GM18861 (cell line): ENCODE data around the gene NSL1.

Experiments used
- ATAC-seq: cut with Tn5 transposase; IDR thresholded peaks from one replicate; pipeline ENCODE4 v1.9.1; 2021; ENCODE audit not compliant: unreplicated experiment

NSL1 gene

GRCh38 chr1:212791676-212792395 lies at the start of gene NSL1, which contains the start of gene TATDN3:
NSL1 (minus strand) TSS chr1:212791777; CDS start chr1:212791763, 14 bp downstream.
TATDN3 (plus strand) TSS chr1:212791894; CDS start chr1:212791922, 28 bp downstream.
- peak; percentile 70 for ATAC-seq

GRCh38 chr1:212838145-212838544 lies 46.6 kb upstream of the NSL1 start:
- ATAC-seq: no peak

GRCh38 chr1:212833211-212834207 lies 41.9 kb upstream of the NSL1 start:
- ATAC-seq: peak; percentile 98

GRCh38 chr1:212828395-212828794 lies 36.8 kb upstream of the NSL1 start:
- ATAC-seq: no peak

- no peak for ATAC-seq
Measured at GRCh38 chr1:212827831-212828278, 36.3 kb upstream of the NSL1 start.

DNA sequence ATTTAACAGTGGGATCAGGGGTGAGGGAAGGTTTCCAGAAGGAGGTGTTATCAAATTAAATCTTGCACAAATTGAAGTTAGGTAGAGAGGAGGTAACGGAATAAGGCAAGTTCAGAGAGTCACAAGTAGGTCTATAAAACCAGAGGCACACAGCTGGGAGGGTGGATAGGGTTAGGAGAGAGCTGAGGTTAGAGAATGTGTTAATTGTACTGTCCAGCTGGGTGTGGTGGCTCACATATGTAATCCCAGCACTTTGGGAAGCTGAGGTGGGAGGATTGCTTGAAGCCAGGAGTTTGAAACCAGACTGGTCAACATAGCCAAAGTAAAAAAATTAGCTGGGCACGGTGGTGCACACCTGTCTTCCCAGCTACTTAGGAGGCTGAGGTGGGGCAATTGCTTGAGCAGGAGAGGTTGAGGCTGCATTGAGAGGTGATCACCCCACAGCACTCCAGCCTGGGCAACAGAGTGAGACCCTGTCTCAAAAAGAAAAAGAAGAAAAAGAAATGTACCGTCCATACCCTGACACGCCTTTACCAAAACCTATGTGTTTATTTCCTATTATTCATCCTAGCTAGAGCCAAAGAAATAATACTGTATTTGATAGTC lies 35.7 kb upstream of the NSL1 start:
- no peak for ATAC-seq

DNA sequence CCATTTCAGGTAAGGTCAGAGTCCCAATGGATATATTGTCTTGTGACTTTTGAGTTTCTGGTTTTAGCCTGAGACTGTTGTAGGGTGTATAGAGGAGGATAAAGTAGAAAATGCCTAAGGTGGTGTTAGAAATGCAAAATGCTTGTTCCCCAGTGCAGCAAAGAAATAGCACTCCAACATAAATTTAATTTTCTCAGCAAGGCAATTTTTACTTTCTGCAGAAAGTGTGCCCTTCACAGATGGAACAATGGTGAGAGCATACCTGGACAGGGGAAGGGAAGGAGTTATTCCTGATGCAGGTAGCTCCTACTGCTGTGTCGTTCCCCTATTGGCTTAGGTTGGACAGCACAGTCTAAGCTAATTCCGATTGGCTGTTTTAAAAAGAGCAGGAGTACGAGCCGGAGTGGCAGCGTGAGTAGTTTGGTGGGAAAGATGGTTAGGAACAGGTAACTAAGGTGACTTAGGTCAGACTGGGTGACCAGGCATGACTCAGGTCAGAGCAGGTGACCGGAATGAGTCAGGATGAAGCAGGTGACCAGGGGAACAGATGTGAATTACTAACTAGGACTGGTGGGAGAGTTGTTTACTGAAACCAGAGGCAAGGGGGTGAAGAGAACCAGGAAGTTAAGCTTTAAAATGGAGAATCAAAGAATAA lies 34.3 kb upstream of the NSL1 start:
- no peak for ATAC-seq

- ATAC-seq: no peak
Measured at GRCh38 chr1:212824201-212824600, 32.6 kb upstream of the NSL1 start.

GRCh38 chr1:212822956-212823355 lies 31.4 kb upstream of the NSL1 start:
- no peak for ATAC-seq

DNA sequence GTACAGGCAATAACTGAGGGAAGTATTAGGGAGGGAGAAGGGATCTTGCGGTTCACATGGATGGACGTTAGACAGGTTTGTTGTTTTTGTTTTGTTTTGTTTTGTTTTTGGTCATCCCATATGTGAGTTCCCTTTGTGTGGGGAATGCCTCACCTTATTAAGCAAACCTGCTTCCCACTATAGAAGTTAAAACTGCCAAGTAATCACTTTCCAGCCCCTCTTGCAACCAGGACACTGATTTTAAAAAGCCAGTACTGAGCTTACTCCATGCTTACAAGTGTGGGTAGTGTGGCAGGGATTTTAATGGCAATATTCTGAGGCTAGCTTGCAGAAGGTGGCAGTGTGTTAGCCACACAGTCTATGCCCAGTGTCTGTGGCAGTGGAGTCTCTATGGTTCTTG lies 29.4 kb upstream of the NSL1 start:
- ATAC-seq: no peak

DNA sequence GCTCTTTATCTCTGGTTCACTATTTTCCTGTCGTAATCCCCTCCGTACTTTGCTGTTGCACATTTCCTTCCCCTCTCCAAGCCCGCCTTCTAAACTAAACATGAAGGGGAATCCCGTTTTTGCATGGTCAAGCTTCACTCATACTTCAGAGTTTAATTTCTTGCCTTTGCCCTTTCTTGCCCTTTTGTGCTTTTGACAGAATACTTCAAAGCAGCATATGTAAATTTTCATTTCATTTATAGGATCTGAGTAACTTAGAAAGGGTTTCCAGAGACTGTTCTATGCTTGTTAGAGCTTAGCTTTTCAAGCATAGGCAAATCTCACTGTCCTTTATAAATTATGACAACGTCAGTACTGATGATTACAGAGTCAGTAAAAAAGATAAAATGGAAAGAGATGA lies 28.1 kb upstream of the NSL1 start:
- peak; percentile 74 for ATAC-seq

- no peak for ATAC-seq
Measured at GRCh38 chr1:212816567-212817278, 25.1 kb upstream of the NSL1 start.

DNA sequence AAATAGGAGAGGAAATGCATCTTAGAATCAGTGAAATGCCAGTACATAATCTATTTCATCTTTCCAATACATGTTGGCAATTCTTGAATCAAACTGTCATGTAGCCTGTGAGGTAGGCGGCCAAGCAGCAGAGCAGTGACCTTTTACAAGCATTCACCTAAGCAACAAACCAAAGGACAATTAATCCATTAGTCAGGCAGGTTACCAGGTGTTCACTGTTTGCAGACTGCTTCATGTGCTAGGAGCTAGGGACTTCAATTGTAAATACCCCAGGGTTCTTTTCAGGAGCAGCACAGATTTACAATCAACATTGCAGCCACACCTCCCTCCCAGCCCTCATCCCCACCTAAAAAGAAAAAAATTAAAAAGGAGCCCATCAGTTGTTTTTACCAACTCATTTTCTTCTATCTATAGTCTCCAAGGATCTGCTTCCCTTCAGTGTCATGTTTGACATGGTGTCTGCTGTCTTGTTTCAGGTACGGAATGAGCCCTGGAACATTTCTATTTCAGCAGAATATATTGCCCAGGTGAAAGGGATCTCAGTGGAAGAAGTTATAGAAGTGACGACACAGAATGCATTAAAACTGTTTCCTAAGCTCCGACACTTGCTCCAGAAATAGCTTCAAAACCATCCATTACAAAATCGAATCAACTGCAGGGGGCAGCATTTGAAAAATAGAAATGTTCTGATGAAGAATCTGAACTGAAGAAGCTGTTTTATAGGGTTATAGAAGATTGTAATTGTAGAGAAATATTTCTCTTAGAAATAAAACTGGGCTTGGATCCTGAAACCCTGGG lies 23.2 kb upstream of the NSL1 start:
- ATAC-seq: no peak

GRCh38 chr1:212805767-212806166 lies 14.2 kb upstream of the NSL1 start:
- ATAC-seq: no peak

DNA sequence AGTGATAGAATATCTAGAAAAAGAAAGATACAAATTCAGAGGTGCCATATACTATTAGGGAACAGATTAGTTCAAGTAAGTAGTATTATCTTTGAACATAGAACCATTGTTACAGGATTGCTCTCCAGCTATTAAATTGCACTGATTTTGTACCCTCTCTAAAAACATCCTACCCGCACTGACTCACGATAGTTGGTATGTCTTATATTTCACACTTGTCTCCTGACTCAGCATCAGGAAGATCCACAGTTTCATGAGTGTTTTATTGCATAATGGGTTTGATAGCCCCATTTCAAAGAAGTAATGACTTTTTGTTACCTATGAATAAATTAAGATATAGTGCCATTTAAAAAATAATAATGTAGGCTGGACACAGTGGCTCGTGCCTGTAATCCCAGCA lies 6.1 kb upstream of the NSL1 start:
- no peak for ATAC-seq

- peak; percentile 78 for ATAC-seq
Measured at GRCh38 chr1:212794561-212795014, 3.0 kb upstream of the NSL1 start.

DNA sequence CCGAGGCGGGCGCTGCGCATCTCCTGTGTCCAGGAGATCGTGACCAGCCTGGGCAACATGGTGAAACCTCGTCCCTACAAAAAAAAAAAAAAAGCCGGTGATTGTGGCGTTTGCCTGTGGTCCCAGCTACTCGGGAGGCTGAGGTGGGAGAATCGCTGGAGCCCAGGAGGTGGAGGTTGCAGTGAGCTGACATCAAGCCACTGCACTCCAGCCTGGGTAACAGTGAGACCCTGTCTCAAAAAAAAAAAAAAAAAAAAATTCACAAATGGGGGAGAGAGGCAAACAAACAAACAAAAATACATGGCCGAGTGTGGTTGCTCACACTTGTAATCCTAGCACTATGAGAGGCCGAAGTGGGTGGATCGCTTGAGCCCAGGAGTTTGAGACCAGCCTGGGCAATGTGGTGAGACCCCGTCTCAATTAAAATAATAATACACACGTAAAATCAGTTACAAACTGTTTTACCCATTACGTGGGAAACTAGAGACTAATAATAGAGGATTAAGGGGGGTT lies 875 bp upstream of the NSL1 start:
- no peak for ATAC-seq

- peak; percentile 21 for ATAC-seq
Measured at GRCh38 chr1:212791261-212791675, 309 bp downstream of the NSL1 start.

DNA sequence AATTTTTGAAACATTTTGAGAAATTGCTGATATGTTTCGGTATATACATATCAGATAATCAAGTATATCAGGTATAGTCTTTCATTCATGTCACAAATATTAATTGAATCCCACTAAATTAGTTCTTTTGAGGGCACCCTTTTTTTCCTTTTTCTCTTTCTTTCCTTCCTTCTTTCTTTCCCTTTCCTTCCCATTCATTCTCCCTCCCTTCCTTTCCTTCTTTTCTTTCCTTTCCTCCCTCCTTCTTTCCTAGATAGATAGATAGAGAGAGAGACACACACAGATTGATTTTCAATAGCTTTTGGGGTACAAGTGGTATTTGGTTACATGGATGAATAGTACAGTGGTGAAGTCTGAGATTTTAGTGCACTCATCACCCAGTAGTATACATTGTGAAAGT lies 5.7 kb downstream of the NSL1 start:
- ATAC-seq: no peak
